Suprapubic skin (tissue), 3 donors: ENCODE results near the gene MRM2.

Experiments used
- EP300 ChIP-seq: sonication (generic); formaldehyde crosslinking; IDR thresholded peaks from one replicate; pipeline ENCODE4 v1.6.1; 2017; ENCODE audit warnings: antibody characterized with exemption
- POLR2A ChIP-seq, 2 donors: fragments of 450-650 bp; IDR thresholded peaks; one replicate each; pipeline ENCODE4 v1.6.1; 2017; ENCODE audit warnings: antibody characterized with exemption in 2 of 2, mild to moderate bottlenecking in 2 of 2, moderate library complexity in 2 of 2
- TF ChIP-seq, protein P1 (sequence below), 2 donors: fragments of 200-600 bp in 1 of 2; fragments of 450-650 bp in 1 of 2; sonication (generic) in 1 of 2; IDR thresholded peaks; one replicate each; pipeline ENCODE4 v1.5.1; 2016 to 2019; ENCODE audit warnings: antibody characterized with exemption in 2 of 2, mild to moderate bottlenecking in 1 of 2, moderate library complexity in 1 of 2

GRCh38 chr7:2255145-2256139 lies 13.4 kb upstream of the MRM2 start:
- TF ChIP-seq, protein P1, sequence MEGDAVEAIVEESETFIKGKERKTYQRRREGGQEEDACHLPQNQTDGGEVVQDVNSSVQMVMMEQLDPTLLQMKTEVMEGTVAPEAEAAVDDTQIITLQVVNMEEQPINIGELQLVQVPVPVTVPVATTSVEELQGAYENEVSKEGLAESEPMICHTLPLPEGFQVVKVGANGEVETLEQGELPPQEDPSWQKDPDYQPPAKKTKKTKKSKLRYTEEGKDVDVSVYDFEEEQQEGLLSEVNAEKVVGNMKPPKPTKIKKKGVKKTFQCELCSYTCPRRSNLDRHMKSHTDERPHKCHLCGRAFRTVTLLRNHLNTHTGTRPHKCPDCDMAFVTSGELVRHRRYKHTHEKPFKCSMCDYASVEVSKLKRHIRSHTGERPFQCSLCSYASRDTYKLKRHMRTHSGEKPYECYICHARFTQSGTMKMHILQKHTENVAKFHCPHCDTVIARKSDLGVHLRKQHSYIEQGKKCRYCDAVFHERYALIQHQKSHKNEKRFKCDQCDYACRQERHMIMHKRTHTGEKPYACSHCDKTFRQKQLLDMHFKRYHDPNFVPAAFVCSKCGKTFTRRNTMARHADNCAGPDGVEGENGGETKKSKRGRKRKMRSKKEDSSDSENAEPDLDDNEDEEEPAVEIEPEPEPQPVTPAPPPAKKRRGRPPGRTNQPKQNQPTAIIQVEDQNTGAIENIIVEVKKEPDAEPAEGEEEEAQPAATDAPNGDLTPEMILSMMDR (IDR thresholded peaks at IDR 0.05), result no peak
- TF ChIP-seq EP300 (no peak), POLR2A (IDR thresholded peaks at IDR 0.05) (no peak)
